ENCODE results near the gene MAP3K14.

MAP3K14 gene

DNA sequence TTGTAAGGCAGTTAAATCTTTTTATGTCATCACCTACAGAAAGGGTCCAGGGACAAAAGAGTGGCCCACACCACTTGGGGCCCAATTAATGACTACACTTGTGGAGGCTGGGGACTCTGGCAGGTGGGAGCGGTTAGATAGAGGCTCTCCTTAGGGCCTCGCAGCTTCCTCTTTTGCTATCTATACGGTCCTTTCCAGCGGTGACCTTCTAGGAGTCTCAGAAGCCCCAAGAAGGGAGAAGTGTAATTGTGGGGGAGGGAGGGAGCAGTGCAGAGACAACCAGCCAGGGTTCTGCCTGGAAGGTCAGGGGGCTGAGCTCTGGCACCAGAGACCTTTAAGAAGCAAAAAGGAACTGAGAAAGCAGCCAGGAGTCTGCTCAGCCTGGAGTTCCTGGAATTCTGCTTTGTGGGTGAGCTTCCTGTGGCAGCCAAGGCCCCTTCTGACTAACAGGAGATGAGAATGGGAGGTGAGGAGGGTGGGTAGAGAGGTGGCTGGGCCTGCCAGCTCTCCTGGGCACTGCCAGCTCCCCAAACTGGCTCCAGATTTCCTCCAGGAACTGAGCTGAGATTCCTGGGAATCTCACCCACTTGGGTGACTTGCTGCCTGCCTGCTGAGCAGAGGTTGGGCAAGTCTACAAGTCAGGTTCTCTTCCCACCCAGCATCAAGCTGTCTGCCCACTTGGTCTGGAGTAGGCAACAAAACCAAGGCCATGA lies 16.3 kb upstream of the MAP3K14 start:
- Histone ChIP-seq H3K79me2 (ENCODE audit: low read length) (no peaks in the 10 kb centered on the region), H4K20me1 (ENCODE audit: insufficient read depth, low read length) (no peaks in the 10 kb centered on the region), H3K27me3 (ENCODE audit: low read depth, low read length) (no peaks in the 10 kb centered on the region), H3K4me1 (ENCODE audit: low read length) (peaks cover 49% of the 10 kb centered on the region), H3K4me2 (ENCODE audit: low read length) (peak overlapping the region; percentile 71), H2AFZ (ENCODE audit: low read depth, low read length) (no peak overlapping the region), H3K9me3 (ENCODE audit: insufficient read depth, low read length) (no peaks in the 10 kb centered on the region), H3K27ac (ENCODE audit: low read length) (peak overlapping the region; percentile 34), H3K36me3 (replicated peaks; ENCODE audit: low read depth, low read length) (no peaks in the 10 kb centered on the region), H3K9ac (ENCODE audit: low read length) (peak overlapping the region; percentile 34; the same call in 1 of the 2 replicates), H3K4me3 (ENCODE audit: low read length) (peak overlapping the region; percentile 36; the same call in 1 of the 2 replicates)
- TF ChIP-seq, protein P1, sequence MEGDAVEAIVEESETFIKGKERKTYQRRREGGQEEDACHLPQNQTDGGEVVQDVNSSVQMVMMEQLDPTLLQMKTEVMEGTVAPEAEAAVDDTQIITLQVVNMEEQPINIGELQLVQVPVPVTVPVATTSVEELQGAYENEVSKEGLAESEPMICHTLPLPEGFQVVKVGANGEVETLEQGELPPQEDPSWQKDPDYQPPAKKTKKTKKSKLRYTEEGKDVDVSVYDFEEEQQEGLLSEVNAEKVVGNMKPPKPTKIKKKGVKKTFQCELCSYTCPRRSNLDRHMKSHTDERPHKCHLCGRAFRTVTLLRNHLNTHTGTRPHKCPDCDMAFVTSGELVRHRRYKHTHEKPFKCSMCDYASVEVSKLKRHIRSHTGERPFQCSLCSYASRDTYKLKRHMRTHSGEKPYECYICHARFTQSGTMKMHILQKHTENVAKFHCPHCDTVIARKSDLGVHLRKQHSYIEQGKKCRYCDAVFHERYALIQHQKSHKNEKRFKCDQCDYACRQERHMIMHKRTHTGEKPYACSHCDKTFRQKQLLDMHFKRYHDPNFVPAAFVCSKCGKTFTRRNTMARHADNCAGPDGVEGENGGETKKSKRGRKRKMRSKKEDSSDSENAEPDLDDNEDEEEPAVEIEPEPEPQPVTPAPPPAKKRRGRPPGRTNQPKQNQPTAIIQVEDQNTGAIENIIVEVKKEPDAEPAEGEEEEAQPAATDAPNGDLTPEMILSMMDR (IDR thresholded peaks at IDR 0.05; ENCODE audit: low read depth, low read length): no peak
- no peak for TF ChIP-seq EZH2phosphoT487 (IDR thresholded peaks at IDR 0.05; ENCODE audit: low read depth)

DNA sequence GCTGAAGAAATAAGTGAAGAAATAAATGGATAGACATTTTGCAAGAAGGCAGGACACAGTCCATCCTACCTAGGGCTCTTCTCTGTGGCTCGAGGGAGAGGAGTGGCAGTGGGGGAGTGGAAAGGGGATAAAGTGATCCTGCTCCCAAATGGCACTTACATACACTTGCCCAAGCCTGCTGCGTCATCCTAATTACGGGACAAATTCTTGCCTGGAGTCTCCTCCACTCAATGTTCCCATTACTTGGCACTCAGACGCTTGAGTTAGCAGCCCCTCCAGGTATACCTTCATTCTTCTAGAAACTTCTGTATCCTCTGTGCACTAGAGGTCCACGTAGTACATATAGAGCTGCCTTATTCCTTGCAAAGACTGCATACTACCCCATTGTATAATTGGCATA lies 15.7 kb upstream of the MAP3K14 start:
- H3K4me3 ChIP-seq (ENCODE audit: low read length): 0 out of 2 replicates have a peak overlapping the region, but pooled peaks have one; percentile 36
- no peaks in the 10 kb centered on the region for H3K36me3 ChIP-seq (replicated peaks; ENCODE audit: low read depth, low read length)
- no peaks in the 10 kb centered on the region for H3K27me3 ChIP-seq (ENCODE audit: low read depth, low read length)
- H3K4me1 ChIP-seq (ENCODE audit: low read length): peaks cover 54% of the 10 kb centered on the region
- no peak overlapping the region for H3K9ac ChIP-seq (ENCODE audit: low read length)
- H3K4me2 ChIP-seq (ENCODE audit: low read length): peak overlapping the region; percentile 71
- H2AFZ ChIP-seq (ENCODE audit: low read depth, low read length): no peak overlapping the region
- no peaks in the 10 kb centered on the region for H3K79me2 ChIP-seq (ENCODE audit: low read length)
- no peak for TF ChIP-seq EZH2phosphoT487 (IDR thresholded peaks at IDR 0.05; ENCODE audit: low read depth)
- TF ChIP-seq, protein P1 (IDR thresholded peaks at IDR 0.05; ENCODE audit: low read depth, low read length): no peak
- no peak overlapping the region; the same call in 1 of the 2 replicates for H3K27ac ChIP-seq (ENCODE audit: low read length)
- no peaks in the 10 kb centered on the region for H4K20me1 ChIP-seq (ENCODE audit: insufficient read depth, low read length)
- H3K9me3 ChIP-seq (ENCODE audit: insufficient read depth, low read length): no peaks in the 10 kb centered on the region

DNA sequence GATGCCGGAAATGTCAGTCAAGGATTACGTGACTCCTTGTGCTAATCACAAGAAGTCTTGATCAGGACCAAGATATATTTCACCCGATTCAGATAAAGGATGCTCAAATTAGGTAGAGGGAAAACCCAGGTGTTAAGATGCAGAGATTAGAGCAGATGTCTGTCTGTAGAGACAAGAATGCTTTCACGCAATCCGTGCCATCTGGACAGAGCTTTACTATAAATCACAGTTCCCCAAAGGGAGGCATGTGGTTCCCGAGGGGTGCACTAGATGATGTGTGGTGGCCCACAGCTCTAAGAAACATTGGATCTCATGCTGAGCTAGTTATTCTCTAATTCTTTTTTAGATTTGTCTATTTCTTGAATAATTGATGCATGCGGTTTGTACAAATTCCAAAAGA lies 9.8 kb upstream of the MAP3K14 start:
- TF ChIP-seq, protein P1 (IDR thresholded peaks at IDR 0.05; ENCODE audit: low read depth, low read length): no peak
- TF ChIP-seq EZH2phosphoT487 (IDR thresholded peaks at IDR 0.05; ENCODE audit: low read depth): no peak
- Histone ChIP-seq H2AFZ (ENCODE audit: low read depth, low read length) (peak overlapping the region; percentile 25; the same call in 1 of the 2 replicates), H3K4me1 (ENCODE audit: low read length) (peaks cover 41% of the 10 kb centered on the region), H3K9me3 (ENCODE audit: insufficient read depth, low read length) (no peaks in the 10 kb centered on the region), H3K36me3 (replicated peaks; ENCODE audit: low read depth, low read length) (no peaks in the 10 kb centered on the region), H3K27me3 (ENCODE audit: low read depth, low read length) (no peaks in the 10 kb centered on the region), H3K4me3 (ENCODE audit: low read length) (peak overlapping the region; percentile 36; the same call in 1 of the 2 replicates), H3K4me2 (ENCODE audit: low read length) (peak overlapping the region; percentile 28), H4K20me1 (ENCODE audit: insufficient read depth, low read length) (no peaks in the 10 kb centered on the region), H3K79me2 (ENCODE audit: low read length) (no peaks in the 10 kb centered on the region), H3K9ac (ENCODE audit: low read length) (no peak overlapping the region), H3K27ac (ENCODE audit: low read length) (peak overlapping the region; percentile 23; the same call in 1 of the 2 replicates)

DNA sequence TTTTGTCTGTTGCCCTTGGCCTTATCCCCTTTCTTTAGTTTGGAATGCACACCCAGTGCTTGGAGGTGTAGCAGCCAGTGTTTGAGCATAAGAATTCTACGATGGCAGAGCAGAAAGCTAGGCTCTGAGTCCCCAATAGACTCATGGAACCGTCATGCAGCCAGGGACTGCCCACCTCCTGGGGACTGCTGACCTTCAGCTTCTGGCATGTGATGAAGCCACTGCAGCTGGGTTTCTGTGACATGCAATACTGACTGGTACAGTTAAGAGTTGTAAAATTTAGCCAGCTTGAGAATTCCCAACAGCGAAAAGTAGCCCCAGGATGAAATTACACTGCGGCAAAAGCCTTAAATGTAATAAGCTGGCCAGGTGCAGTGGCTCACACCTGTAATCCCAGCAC lies 9.0 kb upstream of the MAP3K14 start:
- Histone ChIP-seq H2AFZ (ENCODE audit: low read depth, low read length) (no peak overlapping the region), H3K36me3 (replicated peaks; ENCODE audit: low read depth, low read length) (no peaks in the 10 kb centered on the region), H3K4me1 (ENCODE audit: low read length) (peaks cover 49% of the 10 kb centered on the region), H3K4me2 (ENCODE audit: low read length) (no peak overlapping the region), H3K27ac (ENCODE audit: low read length) (no peak overlapping the region), H3K9ac (ENCODE audit: low read length) (no peak overlapping the region), H3K9me3 (ENCODE audit: insufficient read depth, low read length) (no peaks in the 10 kb centered on the region), H3K79me2 (ENCODE audit: low read length) (no peaks in the 10 kb centered on the region), H3K27me3 (ENCODE audit: low read depth, low read length) (no peaks in the 10 kb centered on the region), H4K20me1 (ENCODE audit: insufficient read depth, low read length) (no peaks in the 10 kb centered on the region), H3K4me3 (ENCODE audit: low read length) (no peak overlapping the region)
- TF ChIP-seq, protein P1 (IDR thresholded peaks at IDR 0.05; ENCODE audit: low read depth, low read length): no peak
- TF ChIP-seq EZH2phosphoT487 (IDR thresholded peaks at IDR 0.05; ENCODE audit: low read depth): no peak
